ENCODE results near the gene ABCC5. TPM values are rescaled to one million over a fixed set of nuclear protein-coding genes. Genes with fewer than 3 reads are reported as not detected.

ABCC5 gene
- total RNA-seq (27.1 TPM), polyA plus RNA-seq (10 to 100 TPM; 12.4 to 16.6 (median 13.5) TPM)

DNA sequence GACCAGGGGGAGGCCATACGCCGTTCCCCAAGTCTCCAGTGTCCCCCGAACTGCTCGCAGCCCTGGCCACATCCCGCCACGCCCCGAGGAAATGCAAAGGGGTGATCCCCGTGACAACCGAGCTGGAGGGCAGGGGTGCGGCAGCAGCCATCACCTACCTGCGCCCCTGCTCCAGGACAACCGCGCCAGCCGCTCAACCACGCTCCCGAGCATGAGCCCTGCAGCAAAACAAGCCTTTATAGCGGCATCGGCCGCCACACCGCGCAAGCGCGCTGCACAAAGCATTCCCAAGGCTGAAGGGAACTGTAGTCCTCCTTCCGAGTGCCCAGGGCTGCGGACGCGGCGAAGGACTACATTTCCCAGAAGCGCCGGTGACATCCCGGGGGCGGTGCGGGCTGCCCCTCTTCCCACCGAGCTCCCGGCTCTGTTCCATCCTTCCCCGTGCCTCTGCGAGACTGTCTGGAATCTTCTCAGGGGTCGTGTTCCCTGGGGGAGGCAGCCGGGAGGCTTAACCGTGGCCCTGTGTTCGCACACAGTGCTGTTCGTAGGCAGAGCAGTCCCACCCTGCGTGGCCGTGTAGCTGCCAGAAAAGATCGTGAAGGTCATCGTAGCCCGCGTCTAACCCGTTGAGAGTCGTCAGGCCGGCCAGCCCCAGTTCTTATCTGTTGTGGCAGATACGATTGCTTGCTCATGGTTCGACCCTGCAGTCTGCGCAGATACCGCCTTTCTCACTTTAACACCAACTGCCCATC, at the start of gene ABCC5:
Gene ABCC5 (minus strand): TSS at position 213 of the 752 bp plus-strand sequence. CDS start 3,492 bp downstream, outside the sequence.
- Mint-ChIP-seq H3K36me3 (peaks cover 4% of the 10 kb centered on the region), H3K4me1 (peaks cover 4 to 32% (median 22%) of the 10 kb centered on the region in 4 donors), H3K9me3 (peaks cover 0 to 4% (median 0%) of the 10 kb centered on the region in 7 donors), H3K27me3 (peaks cover 29% of the 10 kb centered on the region), H3K27ac (peak within 1 kb of the TSS; percentile 93 to 96 (median 94)), H3K4me3 (peak within 1 kb of the TSS; percentile 100)
- H3K27ac ChIP-seq (ENCODE audit: insufficient read depth, low read length, poor library complexity, severe bottlenecking) = peak within 1 kb of the TSS; percentile 33
- peaks cover 16% of the 10 kb centered on the region for H3K4me1 ChIP-seq (ENCODE audit: control insufficient read depth, insufficient read depth, low read length, poor library complexity, severe bottlenecking)
- no peaks in the 10 kb centered on the region for H3K9me3 ChIP-seq (ENCODE audit: control insufficient read depth in 2 of 2, low read length in 2 of 2)
- DNase-seq (peak; percentile 76 to 89 (median 82)), ATAC-seq (ENCODE audit: low read depth in 2 of 2) (peak; percentile 92 to 94)
- peaks cover 3% of the 10 kb centered on the region for H3K27me3 ChIP-seq (ENCODE audit: control insufficient read depth, insufficient read depth, low read length)
- H3K4me3 ChIP-seq (ENCODE audit: low read depth, low read length) = peak within 1 kb of the TSS; percentile 72
- H3K36me3 ChIP-seq (ENCODE audit: control insufficient read depth, insufficient read depth, low read length) = no peaks in the 10 kb centered on the region

DNA sequence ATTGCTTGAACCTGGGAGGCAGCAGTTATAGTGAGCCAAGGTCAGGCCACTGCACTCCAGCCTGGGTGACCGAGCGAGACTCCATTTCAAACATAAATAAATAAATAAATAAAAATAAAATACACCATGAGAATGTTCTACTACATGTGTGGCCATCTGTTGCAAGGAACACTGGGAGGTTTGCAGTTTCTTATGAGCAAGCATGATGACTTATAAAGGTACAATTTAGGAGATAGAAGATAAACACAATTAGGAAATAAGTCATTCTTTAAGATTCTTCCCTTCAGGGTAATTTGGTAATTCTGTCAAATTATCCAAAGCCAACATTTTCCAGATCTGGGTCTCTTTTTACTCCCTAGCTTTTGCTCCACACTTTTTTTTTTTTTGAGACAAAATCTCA, 48.5 kb upstream of the ABCC5 start:
- Mint-ChIP-seq H3K27ac (no peak overlapping the region), H3K4me1 (no peaks in the 10 kb centered on the region), H3K9me3 (peaks cover 0 to 8% (median 2%) of the 10 kb centered on the region in 7 donors), H3K4me3 (no peak overlapping the region), H3K36me3 (no peaks in the 10 kb centered on the region), H3K27me3 (peaks cover 11% of the 10 kb centered on the region)
- H3K4me1 ChIP-seq (ENCODE audit: control insufficient read depth, insufficient read depth, low read length, poor library complexity, severe bottlenecking) = no peaks in the 10 kb centered on the region
- H3K36me3 ChIP-seq (ENCODE audit: control insufficient read depth, insufficient read depth, low read length) = no peaks in the 10 kb centered on the region
- no peak overlapping the region for H3K4me3 ChIP-seq (ENCODE audit: low read depth, low read length)
- DNase-seq = no peak
- ATAC-seq (ENCODE audit: low read depth in 2 of 2) = no peak
- H3K9me3 ChIP-seq (ENCODE audit: control insufficient read depth in 2 of 2, low read length in 2 of 2) = no peaks in the 10 kb centered on the region
- H3K27me3 ChIP-seq (ENCODE audit: control insufficient read depth, insufficient read depth, low read length) = peaks cover 2% of the 10 kb centered on the region
- no peak overlapping the region for H3K27ac ChIP-seq (ENCODE audit: insufficient read depth, low read length, poor library complexity, severe bottlenecking)

DNA sequence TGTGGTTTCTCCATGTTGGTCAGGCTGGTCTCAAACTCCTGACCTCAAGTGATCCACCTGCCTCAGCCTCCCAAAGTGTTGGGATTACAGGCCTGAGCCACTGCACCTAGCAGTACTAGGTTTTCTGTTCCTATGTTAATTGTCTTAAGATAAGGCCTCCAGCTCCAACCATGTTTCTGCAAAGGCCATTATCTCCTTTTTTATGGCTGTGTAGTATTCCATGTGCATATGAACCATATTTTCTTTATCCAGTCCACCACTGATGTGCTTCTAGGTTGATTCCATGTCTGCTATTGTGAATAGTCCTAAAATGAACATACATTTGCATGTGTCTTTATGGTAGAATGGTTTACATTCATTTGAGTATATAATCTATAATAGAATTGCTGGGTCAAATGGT, 45.0 kb upstream of the ABCC5 start:
- Histone ChIP-seq H3K4me3 (ENCODE audit: low read depth, low read length) (no peak overlapping the region), H3K36me3 (ENCODE audit: control insufficient read depth, insufficient read depth, low read length) (no peaks in the 10 kb centered on the region), H3K27me3 (ENCODE audit: control insufficient read depth, insufficient read depth, low read length) (no peaks in the 10 kb centered on the region), H3K27ac (ENCODE audit: insufficient read depth, low read length, poor library complexity, severe bottlenecking) (no peak overlapping the region), H3K4me1 (ENCODE audit: control insufficient read depth, insufficient read depth, low read length, poor library complexity, severe bottlenecking) (no peaks in the 10 kb centered on the region), H3K9me3 (ENCODE audit: control insufficient read depth in 2 of 2, low read length in 2 of 2) (no peaks in the 10 kb centered on the region)
- Mint-ChIP-seq H3K4me3 (no peak overlapping the region), H3K36me3 (no peaks in the 10 kb centered on the region), H3K9me3 (peaks cover 0 to 2% (median 0%) of the 10 kb centered on the region in 7 donors), H3K27ac (no peak overlapping the region), H3K4me1 (no peaks in the 10 kb centered on the region), H3K27me3 (peaks cover 4% of the 10 kb centered on the region)
- no peak for DNase-seq
- ATAC-seq (ENCODE audit: low read depth in 2 of 2) = no peak

DNA sequence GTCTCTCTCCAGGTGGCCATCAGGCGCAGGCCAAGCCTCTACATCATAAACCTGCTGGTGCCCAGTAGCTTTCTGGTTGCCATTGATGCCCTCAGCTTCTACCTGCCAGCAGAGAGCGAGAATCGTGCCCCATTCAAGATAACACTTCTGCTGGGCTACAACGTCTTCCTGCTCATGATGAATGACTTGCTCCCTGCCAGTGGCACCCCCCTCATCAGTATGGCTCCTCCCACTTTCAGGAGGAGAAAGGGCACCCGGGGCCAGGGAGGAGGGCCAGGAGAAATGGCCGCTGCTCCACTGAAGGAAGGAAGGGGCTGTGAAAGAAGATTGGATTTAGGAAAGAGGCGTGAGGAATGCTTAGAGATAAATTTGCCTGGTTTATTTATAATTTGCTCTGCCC, 41.7 kb upstream of the ABCC5 start:
- Mint-ChIP-seq H3K4me1 (no peaks in the 10 kb centered on the region), H3K4me3 (no peak overlapping the region), H3K27me3 (peaks cover 4% of the 10 kb centered on the region), H3K9me3 (peaks cover 0 to 2% (median 0%) of the 10 kb centered on the region in 7 donors), H3K36me3 (no peaks in the 10 kb centered on the region), H3K27ac (no peak overlapping the region)
- Histone ChIP-seq H3K27me3 (ENCODE audit: control insufficient read depth, insufficient read depth, low read length) (no peaks in the 10 kb centered on the region), H3K9me3 (ENCODE audit: control insufficient read depth in 2 of 2, low read length in 2 of 2) (no peaks in the 10 kb centered on the region), H3K4me3 (ENCODE audit: low read depth, low read length) (no peak overlapping the region), H3K27ac (ENCODE audit: insufficient read depth, low read length, poor library complexity, severe bottlenecking) (no peak overlapping the region), H3K36me3 (ENCODE audit: control insufficient read depth, insufficient read depth, low read length) (no peaks in the 10 kb centered on the region), H3K4me1 (ENCODE audit: control insufficient read depth, insufficient read depth, low read length, poor library complexity, severe bottlenecking) (no peaks in the 10 kb centered on the region)
- ATAC-seq (ENCODE audit: low read depth in 2 of 2) (no peak), DNase-seq (no peak)

- peaks cover 4% of the 10 kb centered on the region for H3K27me3 Mint-ChIP-seq
- H3K9me3 Mint-ChIP-seq = peaks cover 0 to 2% (median 0%) of the 10 kb centered on the region in 7 donors
- H3K27ac Mint-ChIP-seq = no peak overlapping the region
- Histone ChIP-seq H3K4me1 (ENCODE audit: control insufficient read depth, insufficient read depth, low read length, poor library complexity, severe bottlenecking) (no peaks in the 10 kb centered on the region), H3K27ac (ENCODE audit: insufficient read depth, low read length, poor library complexity, severe bottlenecking) (no peak overlapping the region), H3K4me3 (ENCODE audit: low read depth, low read length) (no peak overlapping the region), H3K36me3 (ENCODE audit: control insufficient read depth, insufficient read depth, low read length) (no peaks in the 10 kb centered on the region), H3K27me3 (ENCODE audit: control insufficient read depth, insufficient read depth, low read length) (no peaks in the 10 kb centered on the region), H3K9me3 (ENCODE audit: control insufficient read depth in 2 of 2, low read length in 2 of 2) (no peaks in the 10 kb centered on the region)
- DNase-seq (no peak), ATAC-seq (ENCODE audit: low read depth in 2 of 2) (no peak)
- H3K4me3 Mint-ChIP-seq = no peak overlapping the region
- no peaks in the 10 kb centered on the region for H3K4me1 Mint-ChIP-seq
- no peaks in the 10 kb centered on the region for H3K36me3 Mint-ChIP-seq
Observed at GRCh38 chr3:184058029-184058428, 40.3 kb upstream of the ABCC5 start.

DNA sequence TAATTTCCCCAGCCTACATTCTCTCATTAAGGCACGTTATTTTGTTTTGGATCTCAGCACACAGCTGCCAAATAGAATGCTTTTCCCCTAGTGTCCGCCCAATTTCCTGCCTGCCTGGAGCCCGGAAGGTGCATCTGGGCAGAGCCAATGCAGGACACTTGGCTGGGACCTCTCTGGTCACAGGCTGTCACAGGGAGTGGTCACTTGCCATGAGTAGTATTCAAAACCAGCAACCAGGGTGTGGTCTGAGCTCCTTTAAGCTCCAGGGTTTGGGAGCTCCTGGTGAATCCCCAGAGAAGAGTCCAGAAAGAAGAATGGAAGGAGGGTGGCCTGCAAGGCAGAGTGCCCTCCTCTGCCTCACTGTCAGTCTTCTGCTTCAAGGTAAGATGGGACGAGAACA, 35.1 kb upstream of the ABCC5 start, which contains the start of gene HTR3C:
Gene HTR3C (plus strand): TSS at position 281 of the 400 bp plus-strand sequence. CDS start 34 bp downstream, at position 315.
- ATAC-seq (ENCODE audit: low read depth in 2 of 2) (no peak), DNase-seq (no peak)
- Mint-ChIP-seq H3K36me3 (no peaks in the 10 kb centered on the region), H3K27me3 (no peaks in the 10 kb centered on the region), H3K27ac (no peak within 1 kb of the TSS), H3K4me1 (no peaks in the 10 kb centered on the region), H3K9me3 (no peaks in the 10 kb centered on the region), H3K4me3 (no peak within 1 kb of the TSS)
- H3K4me1 ChIP-seq (ENCODE audit: control insufficient read depth, insufficient read depth, low read length, poor library complexity, severe bottlenecking) = no peaks in the 10 kb centered on the region
- no peak within 1 kb of the TSS for H3K27ac ChIP-seq (ENCODE audit: insufficient read depth, low read length, poor library complexity, severe bottlenecking)
- no peaks in the 10 kb centered on the region for H3K9me3 ChIP-seq (ENCODE audit: control insufficient read depth in 2 of 2, low read length in 2 of 2)
- no peaks in the 10 kb centered on the region for H3K27me3 ChIP-seq (ENCODE audit: control insufficient read depth, insufficient read depth, low read length)
- H3K4me3 ChIP-seq (ENCODE audit: low read depth, low read length) = no peak within 1 kb of the TSS
- no peaks in the 10 kb centered on the region for H3K36me3 ChIP-seq (ENCODE audit: control insufficient read depth, insufficient read depth, low read length)

GRCh38 chr3:184050217-184050847, 32.6 kb upstream of the ABCC5 start:
- no peaks in the 10 kb centered on the region for H3K9me3 ChIP-seq (ENCODE audit: control insufficient read depth in 2 of 2, low read length in 2 of 2)
- DNase-seq (no peak), ATAC-seq (ENCODE audit: low read depth in 2 of 2) (no peak)
- H3K4me1 ChIP-seq (ENCODE audit: control insufficient read depth, insufficient read depth, low read length, poor library complexity, severe bottlenecking) = no peaks in the 10 kb centered on the region
- Mint-ChIP-seq H3K4me1 (no peaks in the 10 kb centered on the region), H3K27ac (no peak overlapping the region), H3K36me3 (no peaks in the 10 kb centered on the region), H3K9me3 (no peaks in the 10 kb centered on the region), H3K27me3 (no peaks in the 10 kb centered on the region), H3K4me3 (no peak overlapping the region)
- no peak overlapping the region for H3K4me3 ChIP-seq (ENCODE audit: low read depth, low read length)
- no peaks in the 10 kb centered on the region for H3K27me3 ChIP-seq (ENCODE audit: control insufficient read depth, insufficient read depth, low read length)
- H3K36me3 ChIP-seq (ENCODE audit: control insufficient read depth, insufficient read depth, low read length) = no peaks in the 10 kb centered on the region
- no peak overlapping the region for H3K27ac ChIP-seq (ENCODE audit: insufficient read depth, low read length, poor library complexity, severe bottlenecking)
